OCI-LY7 (cell line): ENCODE results near the gene RACGAP1.

Experiments
- CTCF ChIP-seq: fragments of 200-600 bp; sonication (generic); conservative IDR thresholded peaks from 2 replicates; pipeline ENCODE4 v1.5.1; 2014; ENCODE audit warnings: mild to moderate bottlenecking, antibody characterized with exemption, low read length, moderate library complexity, mixed read lengths
- EZH2phosphoT487 ChIP-seq: fragments of 200-600 bp; sonication (generic); IDR thresholded peaks from 2 replicates; pipeline ENCODE4 v1.6.1; 2018; ENCODE audit warnings: low read depth, borderline replicate concordance, mild to moderate bottlenecking, mixed run types, antibody characterized with exemption, low read length, moderate library complexity, mixed read lengths

GRCh38 chr12:50058743-50059312 is 33.5 kb upstream of the RACGAP1 start:
- TF ChIP-seq CTCF (no peak), EZH2phosphoT487 (no peak)
